ENCODE results near the gene H3-3A. TPM values are rescaled to one million over a fixed set of nuclear protein-coding genes. Genes with fewer than 3 reads are reported as not detected.

Gene H3-3A
- total and polyA plus RNA-seq, 4 donors, result 76.6 to 338 (median 189) TPM

- Histone ChIP-seq H3K27me3 (ENCODE audit: control insufficient read depth in 4 of 4, insufficient read depth in 4 of 4, low read length in 3 of 4) (no peaks in the 10 kb centered on the region), H3K36me3 (ENCODE audit: control insufficient read depth in 4 of 4, insufficient read depth in 3 of 4, low read depth in 1 of 4, low read length in 3 of 4) (peaks cover 0 to 2% (median 1%) of the 10 kb centered on the region in 4 donors), H3K27ac (ENCODE audit: low read depth in 1 of 2, low read length in 2 of 2) (no peak overlapping the region), H3K9ac (ENCODE audit: low read depth in 1 of 2, low read length in 2 of 2) (no peak overlapping the region), H3K4me1 (ENCODE audit: control insufficient read depth in 4 of 4, insufficient read depth in 4 of 4, low read length in 3 of 4) (no peaks in the 10 kb centered on the region), H3K9me3 (ENCODE audit: control insufficient read depth in 4 of 4, low read length in 3 of 4) (no peaks in the 10 kb centered on the region), H3K4me3 (ENCODE audit: low read depth in 1 of 3, low read length in 3 of 3) (no peak overlapping the region)
- no peak for DNase-seq (ENCODE audit: low spot score)
- no peak for TF ChIP-seq RAD21 (IDR thresholded peaks at IDR 0.05)
- no peak for TF ChIP-seq ATF3 (IDR thresholded peaks at IDR 0.05)
- no peak for TF ChIP-seq TAF1 (conservative IDR thresholded peaks at IDR 0.05)
- no peak for TF ChIP-seq MAX (IDR thresholded peaks at IDR 0.05)
- no peak for TF ChIP-seq GABPA (IDR thresholded peaks at IDR 0.05 in 1 of 2, conservative IDR thresholded peaks at IDR 0.05 in 1 of 2)
- TF ChIP-seq FOXA1 (IDR thresholded peaks at IDR 0.05), result no peak
- TF ChIP-seq YY1 (IDR thresholded peaks at IDR 0.05), result no peak
- no peak for TF ChIP-seq JUND (IDR thresholded peaks at IDR 0.05)
- TF ChIP-seq EGR1 (IDR thresholded peaks at IDR 0.05; ENCODE audit: low read depth in 2 of 2), result no peak
- no peak for TF ChIP-seq REST (IDR thresholded peaks at IDR 0.05)
- no peak for TF ChIP-seq RXRA (IDR thresholded peaks at IDR 0.05)
- TF ChIP-seq CTCF (IDR thresholded peaks at IDR 0.05; ENCODE audit: low read depth, low read length, missing input control), result no peak
- no peak for TF ChIP-seq ZBTB33 (IDR thresholded peaks at IDR 0.05)
- no peak for TF ChIP-seq FOXA2 (IDR thresholded peaks at IDR 0.05)
- TF ChIP-seq SP1 (IDR thresholded peaks at IDR 0.05), result no peak
- TF ChIP-seq HNF4A (conservative IDR thresholded peaks at IDR 0.05), result no peak
- TF ChIP-seq NR2F2 (IDR thresholded peaks at IDR 0.05), result no peak
- 87% methylated on average over 4 of the region's 4 CpGs for WGBS
Measured at GRCh38 chr1:226044514-226045101, 17.9 kb upstream of the H3-3A start.

All from liver (tissue), 9 donors.